ENCODE data around the gene SORBS1. TPM values are rescaled to one million over a fixed set of nuclear protein-coding genes. Genes with fewer than 3 reads are reported as not detected.

The SORBS1 gene
- total RNA-seq, 4 donors from 2014 or later, result 28.1 to 92.5 (median 41.7) TPM

DNA sequence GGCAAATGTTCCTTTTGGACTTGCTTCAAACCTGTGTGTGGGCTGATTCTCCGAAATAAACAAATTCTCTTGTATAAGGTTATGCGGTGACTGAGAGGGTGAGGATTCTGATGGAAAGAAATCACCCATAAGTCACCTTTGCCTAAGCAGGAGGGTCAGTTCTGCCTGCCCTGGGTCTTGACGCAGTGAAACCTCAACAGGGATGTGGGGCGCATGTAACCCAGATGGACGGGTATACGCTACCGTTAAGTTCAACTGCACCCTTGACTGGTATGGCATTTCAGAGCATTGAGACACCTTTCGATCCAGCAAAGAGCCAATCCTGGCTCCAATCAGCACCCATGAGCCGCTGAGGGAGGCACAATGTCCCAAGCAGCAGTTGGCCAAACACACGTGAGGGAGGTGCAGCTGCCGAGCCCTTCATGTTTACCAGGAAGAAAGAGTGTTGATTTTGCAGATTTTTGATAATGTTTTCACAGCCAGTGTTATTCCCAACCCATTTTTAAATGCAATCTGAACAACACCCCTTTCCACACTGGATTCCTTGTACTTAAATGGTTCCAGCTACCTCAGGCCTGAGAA is 48.1 kb downstream of the SORBS1 start:
- no peaks in the 10 kb centered on the region for H3K27me3 ChIP-seq
- TF ChIP-seq, protein P1, sequence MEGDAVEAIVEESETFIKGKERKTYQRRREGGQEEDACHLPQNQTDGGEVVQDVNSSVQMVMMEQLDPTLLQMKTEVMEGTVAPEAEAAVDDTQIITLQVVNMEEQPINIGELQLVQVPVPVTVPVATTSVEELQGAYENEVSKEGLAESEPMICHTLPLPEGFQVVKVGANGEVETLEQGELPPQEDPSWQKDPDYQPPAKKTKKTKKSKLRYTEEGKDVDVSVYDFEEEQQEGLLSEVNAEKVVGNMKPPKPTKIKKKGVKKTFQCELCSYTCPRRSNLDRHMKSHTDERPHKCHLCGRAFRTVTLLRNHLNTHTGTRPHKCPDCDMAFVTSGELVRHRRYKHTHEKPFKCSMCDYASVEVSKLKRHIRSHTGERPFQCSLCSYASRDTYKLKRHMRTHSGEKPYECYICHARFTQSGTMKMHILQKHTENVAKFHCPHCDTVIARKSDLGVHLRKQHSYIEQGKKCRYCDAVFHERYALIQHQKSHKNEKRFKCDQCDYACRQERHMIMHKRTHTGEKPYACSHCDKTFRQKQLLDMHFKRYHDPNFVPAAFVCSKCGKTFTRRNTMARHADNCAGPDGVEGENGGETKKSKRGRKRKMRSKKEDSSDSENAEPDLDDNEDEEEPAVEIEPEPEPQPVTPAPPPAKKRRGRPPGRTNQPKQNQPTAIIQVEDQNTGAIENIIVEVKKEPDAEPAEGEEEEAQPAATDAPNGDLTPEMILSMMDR (IDR thresholded peaks at IDR 0.05), result no peak
- TF ChIP-seq EP300 (IDR thresholded peaks at IDR 0.05) (no peak), POLR2AphosphoS5 (IDR thresholded peaks at IDR 0.05) (no peak), POLR2A (IDR thresholded peaks at IDR 0.05) (no peak)
- no peak overlapping the region for H3K4me3 ChIP-seq
- WGBS, result 80% methylated on average over 11 of the region's 11 CpGs
- no peak for DNase-seq (ENCODE audit: low spot score in 2 of 2)
- no peaks in the 10 kb centered on the region for H3K9me3 ChIP-seq
- peaks cover 52% of the 10 kb centered on the region for H3K4me1 ChIP-seq
- H3K36me3 ChIP-seq, result no peaks in the 10 kb centered on the region
- H3K27ac ChIP-seq, result peak overlapping the region; percentile 59

- TF ChIP-seq EP300 (IDR thresholded peaks at IDR 0.05) (no peak), POLR2AphosphoS5 (IDR thresholded peaks at IDR 0.05) (no peak), POLR2A (IDR thresholded peaks at IDR 0.05) (no peak)
- TF ChIP-seq, protein P1 (IDR thresholded peaks at IDR 0.05), result no peak
- Histone ChIP-seq H3K9me3 (no peaks in the 10 kb centered on the region), H3K27ac (no peak overlapping the region), H3K4me1 (peaks cover 51% of the 10 kb centered on the region), H3K4me3 (no peak overlapping the region), H3K27me3 (no peaks in the 10 kb centered on the region), H3K36me3 (no peaks in the 10 kb centered on the region)
- WGBS, result 48% methylated on average over 6 of the region's 6 CpGs
- no peak for DNase-seq (ENCODE audit: low spot score in 2 of 2)
Measured at GRCh38 chr10:95511314-95511713, 49.9 kb downstream of the SORBS1 start.

DNA sequence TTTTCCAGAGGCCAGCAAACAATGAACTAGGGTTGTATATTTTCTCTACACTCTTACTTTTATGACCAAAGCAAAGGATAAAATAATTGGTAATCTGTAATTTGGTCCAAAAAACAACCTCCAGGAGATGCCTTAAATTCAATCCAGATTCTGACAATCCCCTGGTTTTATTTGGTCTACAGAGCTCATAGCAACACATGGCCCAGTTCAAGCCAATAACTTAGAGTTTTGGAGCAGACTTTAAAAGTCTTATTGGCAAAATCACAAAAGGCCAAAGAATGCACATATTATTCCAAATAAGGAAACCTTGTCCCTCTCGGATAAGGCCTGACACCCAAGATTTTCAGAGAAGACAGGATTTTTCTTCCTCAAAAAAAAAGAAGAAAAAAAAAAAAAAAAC is 51.9 kb downstream of the SORBS1 start:
- H3K4me3 ChIP-seq, result no peak overlapping the region
- TF ChIP-seq EP300 (IDR thresholded peaks at IDR 0.05), result no peak
- TF ChIP-seq POLR2A (IDR thresholded peaks at IDR 0.05), result no peak
- no peak for TF ChIP-seq POLR2AphosphoS5 (IDR thresholded peaks at IDR 0.05)
- no peaks in the 10 kb centered on the region for H3K27me3 ChIP-seq
- peaks cover 49% of the 10 kb centered on the region for H3K4me1 ChIP-seq
- no peaks in the 10 kb centered on the region for H3K9me3 ChIP-seq
- WGBS, result 60% methylated on average over 1 of the region's 1 CpG
- no peak for DNase-seq (ENCODE audit: low spot score in 2 of 2)
- no peaks in the 10 kb centered on the region for H3K36me3 ChIP-seq
- H3K27ac ChIP-seq, result peak overlapping the region; percentile 57

GRCh38 chr10:95508730-95509129 is 52.4 kb downstream of the SORBS1 start:
- TF ChIP-seq POLR2A (IDR thresholded peaks at IDR 0.05) (no peak), EP300 (IDR thresholded peaks at IDR 0.05) (peak; percentile 44)
- no peaks in the 10 kb centered on the region for H3K27me3 ChIP-seq
- WGBS, result 41% methylated on average over 3 of the region's 3 CpGs
- H3K4me1 ChIP-seq, result peaks cover 46% of the 10 kb centered on the region
- no peak overlapping the region for H3K4me3 ChIP-seq
- no peaks in the 10 kb centered on the region for H3K9me3 ChIP-seq
- no peaks in the 10 kb centered on the region for H3K36me3 ChIP-seq
- no peak for DNase-seq (ENCODE audit: low spot score in 2 of 2)
- H3K27ac ChIP-seq, result peak overlapping the region; percentile 57

GRCh38 chr10:95506056-95506737 is 55.0 kb downstream of the SORBS1 start:
- TF ChIP-seq POLR2AphosphoS5 (IDR thresholded peaks at IDR 0.05) (no peak), EP300 (IDR thresholded peaks at IDR 0.05) (no peak), POLR2A (IDR thresholded peaks at IDR 0.05) (no peak)
- TF ChIP-seq, protein P1 (IDR thresholded peaks at IDR 0.05), result no peak
- H3K27ac ChIP-seq, result no peak overlapping the region
- H3K9me3 ChIP-seq, result no peaks in the 10 kb centered on the region
- no peak for DNase-seq (ENCODE audit: low spot score in 2 of 2)
- no peak overlapping the region for H3K4me3 ChIP-seq
- WGBS, result 66% methylated on average over 2 of the region's 2 CpGs
- H3K27me3 ChIP-seq, result no peaks in the 10 kb centered on the region
- no peaks in the 10 kb centered on the region for H3K36me3 ChIP-seq
- peaks cover 39% of the 10 kb centered on the region for H3K4me1 ChIP-seq

DNA sequence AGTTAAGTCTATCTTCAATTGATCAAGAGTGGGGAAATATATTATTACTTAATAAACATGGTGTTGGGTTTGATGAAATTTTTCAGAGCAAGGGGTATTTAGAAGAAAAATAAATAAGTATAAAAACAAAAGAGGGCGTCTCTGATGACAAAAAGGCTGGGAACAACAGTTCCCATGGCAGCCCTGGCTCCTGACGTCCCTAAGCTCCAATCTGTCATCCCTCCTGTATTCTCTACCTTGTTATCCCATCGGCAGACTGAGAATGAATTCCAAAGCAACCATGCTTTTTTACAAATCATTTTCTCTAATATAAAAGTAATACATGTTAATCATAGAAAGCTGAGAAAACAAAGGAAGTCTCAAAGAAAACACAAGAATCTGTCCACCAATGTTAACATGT is 55.5 kb downstream of the SORBS1 start:
- Histone ChIP-seq H3K36me3 (no peaks in the 10 kb centered on the region), H3K4me1 (peaks cover 39% of the 10 kb centered on the region), H3K4me3 (no peak overlapping the region), H3K27ac (peak overlapping the region; percentile 23), H3K9me3 (no peaks in the 10 kb centered on the region), H3K27me3 (no peaks in the 10 kb centered on the region)
- no peak for DNase-seq (ENCODE audit: low spot score in 2 of 2)
- 55% methylated on average over 3 of the region's 3 CpGs for WGBS
- TF ChIP-seq EP300 (IDR thresholded peaks at IDR 0.05) (no peak), POLR2A (IDR thresholded peaks at IDR 0.05) (no peak), POLR2AphosphoS5 (IDR thresholded peaks at IDR 0.05) (no peak)
- TF ChIP-seq, protein P1 (IDR thresholded peaks at IDR 0.05), result no peak

Measured in suprapubic skin (tissue), 4 donors.